ENCODE data around the gene RAD50. TPM values are rescaled to one million over a fixed set of nuclear protein-coding genes. Genes with fewer than 3 reads are reported as not detected.

The RAD50 gene
- total RNA-seq, 2 donors from 2014 or later: 28.4 to 32.7 TPM

DNA sequence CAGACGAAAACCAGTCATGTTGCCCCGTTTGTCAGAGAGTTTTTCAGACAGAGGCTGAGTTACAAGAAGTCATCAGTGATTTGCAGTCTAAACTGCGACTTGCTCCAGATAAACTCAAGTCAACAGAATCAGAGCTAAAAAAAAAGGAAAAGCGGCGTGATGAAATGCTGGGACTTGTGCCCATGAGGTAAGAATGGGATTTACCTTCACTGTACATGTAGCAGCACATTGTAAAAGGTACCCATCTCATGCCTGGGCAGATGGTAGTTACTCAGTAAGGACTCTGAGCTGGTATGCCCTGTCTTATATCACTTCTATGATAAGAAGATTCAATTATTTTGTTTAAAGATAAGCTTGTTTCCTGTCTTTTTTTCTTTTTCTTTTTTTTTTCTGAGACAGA, 38.8 kb downstream of the RAD50 start:
- Histone ChIP-seq H3K36me3 (peaks cover 48% of the 10 kb centered on the region), H3K4me1 (ENCODE audit: control insufficient read depth in 1 of 2, low read depth in 2 of 2) (no peaks in the 10 kb centered on the region), H3K4me3 (no peak overlapping the region), H3K27ac (no peak overlapping the region), H3K9me3 (no peaks in the 10 kb centered on the region), H3K27me3 (replicated peaks; ENCODE audit: insufficient read depth) (no peaks in the 10 kb centered on the region)
- TF ChIP-seq, protein P1, sequence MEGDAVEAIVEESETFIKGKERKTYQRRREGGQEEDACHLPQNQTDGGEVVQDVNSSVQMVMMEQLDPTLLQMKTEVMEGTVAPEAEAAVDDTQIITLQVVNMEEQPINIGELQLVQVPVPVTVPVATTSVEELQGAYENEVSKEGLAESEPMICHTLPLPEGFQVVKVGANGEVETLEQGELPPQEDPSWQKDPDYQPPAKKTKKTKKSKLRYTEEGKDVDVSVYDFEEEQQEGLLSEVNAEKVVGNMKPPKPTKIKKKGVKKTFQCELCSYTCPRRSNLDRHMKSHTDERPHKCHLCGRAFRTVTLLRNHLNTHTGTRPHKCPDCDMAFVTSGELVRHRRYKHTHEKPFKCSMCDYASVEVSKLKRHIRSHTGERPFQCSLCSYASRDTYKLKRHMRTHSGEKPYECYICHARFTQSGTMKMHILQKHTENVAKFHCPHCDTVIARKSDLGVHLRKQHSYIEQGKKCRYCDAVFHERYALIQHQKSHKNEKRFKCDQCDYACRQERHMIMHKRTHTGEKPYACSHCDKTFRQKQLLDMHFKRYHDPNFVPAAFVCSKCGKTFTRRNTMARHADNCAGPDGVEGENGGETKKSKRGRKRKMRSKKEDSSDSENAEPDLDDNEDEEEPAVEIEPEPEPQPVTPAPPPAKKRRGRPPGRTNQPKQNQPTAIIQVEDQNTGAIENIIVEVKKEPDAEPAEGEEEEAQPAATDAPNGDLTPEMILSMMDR (IDR thresholded peaks at IDR 0.05): no peak
- DNase-seq (ENCODE audit: low spot score) (no peak), ATAC-seq (ENCODE audit: insufficient number of reproducible peaks, low FRiP score, low read depth) (no peak)

DNA sequence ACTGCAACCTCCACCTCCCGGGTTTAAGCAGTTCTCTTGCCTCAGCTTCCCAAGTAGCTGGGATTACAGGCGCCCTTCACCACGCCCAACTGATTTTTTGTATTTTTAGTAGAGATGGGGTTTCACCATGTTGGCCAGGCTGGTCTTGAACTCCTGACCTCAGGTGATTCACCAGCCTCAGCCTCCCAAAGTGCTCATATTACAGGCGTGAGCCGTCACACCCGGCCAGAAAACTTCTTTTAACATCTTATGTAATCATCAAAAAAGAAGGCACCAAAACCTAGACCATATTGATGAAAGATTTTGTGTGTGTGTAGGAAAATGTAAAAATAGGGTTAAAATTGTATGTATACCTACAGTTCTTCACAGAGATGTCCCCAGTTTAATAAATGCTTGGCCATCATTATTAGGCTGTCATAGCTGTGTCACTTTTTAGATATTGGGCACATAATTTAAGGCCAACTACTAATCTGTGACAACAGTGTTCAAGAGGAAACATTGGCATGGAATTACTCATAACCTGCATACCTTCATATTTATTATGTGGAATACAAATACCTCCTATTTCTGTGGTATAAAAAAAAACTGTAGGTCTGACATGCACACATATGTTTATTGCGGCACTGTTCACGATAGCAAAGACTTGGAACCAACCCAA, 44.4 kb downstream of the RAD50 start:
- DNase-seq (ENCODE audit: low spot score): no peak
- Histone ChIP-seq H3K27me3 (replicated peaks; ENCODE audit: insufficient read depth) (no peaks in the 10 kb centered on the region), H3K4me1 (ENCODE audit: control insufficient read depth in 1 of 2, low read depth in 2 of 2) (no peaks in the 10 kb centered on the region), H3K36me3 (peaks cover 43% of the 10 kb centered on the region), H3K27ac (no peak overlapping the region), H3K9me3 (no peaks in the 10 kb centered on the region), H3K4me3 (no peak overlapping the region)
- ATAC-seq (ENCODE audit: insufficient number of reproducible peaks, low FRiP score, low read depth): no peak
- TF ChIP-seq, protein P1 (IDR thresholded peaks at IDR 0.05): no peak

- ATAC-seq (ENCODE audit: insufficient number of reproducible peaks, low FRiP score, low read depth): no peak
- TF ChIP-seq, protein P1 (IDR thresholded peaks at IDR 0.05): no peak
- no peaks in the 10 kb centered on the region for H3K27me3 ChIP-seq (replicated peaks; ENCODE audit: insufficient read depth)
These were observed 50.3 kb downstream of the RAD50 start for GRCh38 chr5:132607095-132607494.

DNA sequence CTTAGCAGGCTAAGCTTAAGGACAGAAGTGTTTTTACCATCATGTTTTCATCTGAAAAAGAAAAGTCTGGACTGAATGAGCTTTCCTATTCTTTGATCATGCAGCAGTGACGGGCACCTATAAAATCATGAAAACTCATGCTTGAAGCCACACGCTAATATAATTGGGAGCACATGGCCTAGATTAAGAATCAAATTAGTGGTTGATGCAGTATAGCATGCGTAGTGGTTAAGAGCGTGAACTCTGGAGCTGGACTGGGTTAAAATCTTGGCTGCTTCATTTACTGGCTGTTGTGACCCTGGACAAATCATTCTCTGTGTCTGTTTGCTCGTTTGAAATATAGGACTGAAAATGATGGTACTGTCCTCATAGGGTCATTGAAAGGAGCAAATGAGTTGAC, 51.3 kb downstream of the RAD50 start:
- Histone ChIP-seq H3K27me3 (replicated peaks; ENCODE audit: insufficient read depth) (no peaks in the 10 kb centered on the region), H3K4me1 (ENCODE audit: control insufficient read depth in 1 of 2, low read depth in 2 of 2) (no peaks in the 10 kb centered on the region), H3K36me3 (peaks cover 40% of the 10 kb centered on the region), H3K4me3 (no peak overlapping the region), H3K9me3 (no peaks in the 10 kb centered on the region), H3K27ac (no peak overlapping the region)
- ATAC-seq (ENCODE audit: insufficient number of reproducible peaks, low FRiP score, low read depth) (no peak), DNase-seq (ENCODE audit: low spot score) (no peak)
- TF ChIP-seq, protein P1 (IDR thresholded peaks at IDR 0.05): no peak

More at GRCh38 chr5:132607095-132607494, 50.3 kb downstream of the RAD50 start:
- DNase-seq (ENCODE audit: low spot score): no peak
- no peak overlapping the region for H3K4me3 ChIP-seq
- H3K9me3 ChIP-seq: no peaks in the 10 kb centered on the region
- no peak overlapping the region for H3K27ac ChIP-seq
- H3K36me3 ChIP-seq: peaks cover 43% of the 10 kb centered on the region
- no peaks in the 10 kb centered on the region for H3K4me1 ChIP-seq (ENCODE audit: control insufficient read depth in 1 of 2, low read depth in 2 of 2)

- Histone ChIP-seq H3K4me3 (no peak overlapping the region), H3K27me3 (replicated peaks; ENCODE audit: insufficient read depth) (no peaks in the 10 kb centered on the region), H3K36me3 (peaks cover 46% of the 10 kb centered on the region), H3K4me1 (ENCODE audit: control insufficient read depth in 1 of 2, low read depth in 2 of 2) (no peaks in the 10 kb centered on the region), H3K27ac (no peak overlapping the region), H3K9me3 (no peaks in the 10 kb centered on the region)
- DNase-seq (ENCODE audit: low spot score) (no peak), ATAC-seq (ENCODE audit: insufficient number of reproducible peaks, low FRiP score, low read depth) (no peak)
- TF ChIP-seq, protein P1 (IDR thresholded peaks at IDR 0.05): no peak
These were observed 55.2 kb downstream of the RAD50 start for GRCh38 chr5:132611965-132612364.
